ENCODE data around the gene ATXN10. TPM values are rescaled to one million over a fixed set of nuclear protein-coding genes. Genes with fewer than 3 reads are reported as not detected.

ATXN10 gene
- total and polyA plus RNA-seq, 2 of the 8 experiments (the other 6 are each of a cell fraction or from before 2014, with no cell fraction given) = 134 to 210 TPM

GRCh38 chr22:45826520-45826919 is 154.9 kb downstream of the ATXN10 start:
- no peak for FAIRE-seq
- CTCF ChIA-PET (ENCODE audit: partially characterized antibody) = interaction anchor here (0.6 to 1.5 kb wide), 4 partner anchors 9 to 95 kb away, joined by 3 to 5 read pairs (median 3); no protein-coding TSS in a partner anchor
- whole genome bisulfite sequencing, 2 experiments (ENCODE audit: extremely low coverage in 1 of 2, insufficient coverage in 1 of 2, insufficient read length in 1 of 2, insufficient replicate concordance in 2 of 2, low coverage in 1 of 2, low lambda C conversion rate in 2 of 2, missing lambda C conversion rate in 1 of 2) = 87% methylated on average over 2 of the region's 2 CpGs; no CpG with 5 or more reads in 1 of the 2 experiments

More at GRCh38 chr22:45826520-45826919, 154.9 kb downstream of the ATXN10 start:
- Histone ChIP-seq H2BK120ac (replicated peaks; ENCODE audit: low read depth, low read length) (no peak overlapping the region), H2BK12ac (ENCODE audit: low read depth, low read length) (no peak overlapping the region), H2BK5ac (ENCODE audit: low read depth, low read length) (no peak overlapping the region), H2AK5ac (ENCODE audit: low read depth, low read length) (no peak overlapping the region), H3K23me2 (ENCODE audit: low read depth, low read length) (no peaks in the 10 kb centered on the region; the same call in 1 of the 2 replicates), H4K91ac (replicated peaks; ENCODE audit: insufficient read length, low read length) (no peak overlapping the region), H3K23ac (ENCODE audit: insufficient read length) (no peak overlapping the region), H4K20me1 (replicated peaks in 1 of 2; ENCODE audit: control insufficient read depth in 1 of 2, insufficient read depth in 2 of 2, low read length in 2 of 2) (no peaks in the 10 kb centered on the region), H3K79me2 (ENCODE audit: control insufficient read depth in 1 of 2, insufficient read depth in 2 of 2, low read length in 2 of 2) (no peaks in the 10 kb centered on the region), H2AFZ (ENCODE audit: low read length) (no peak overlapping the region), H3K4me1 (replicated peaks in 1 of 4; ENCODE audit: control insufficient read depth in 3 of 4, insufficient read depth in 4 of 4, low read length in 3 of 4) (peaks cover 0 to under 1% (median 0%) of the 10 kb centered on the region in 4 experiments; a peak in 1 of 7 replicates), H3K79me1 (ENCODE audit: low read depth, low read length) (no peaks in the 10 kb centered on the region), H4K5ac (ENCODE audit: insufficient read length, low read depth, low read length) (no peak overlapping the region), H3K14ac (ENCODE audit: insufficient read length) (no peak overlapping the region), H3K4me3 (ENCODE audit: extremely low read depth in 1 of 4, insufficient read depth in 2 of 4, low read depth in 3 of 4, low read length in 4 of 4) (no peak overlapping the region), H4K8ac (ENCODE audit: extremely low read depth, insufficient read depth, low read length) (no peak overlapping the region), H3K9me3 (ENCODE audit: insufficient read depth in 2 of 2, low read depth in 1 of 2, low read length in 1 of 2) (no peaks in the 10 kb centered on the region), H3K36me3 (ENCODE audit: control insufficient read depth in 2 of 4, insufficient read depth in 4 of 4, low read length in 3 of 4) (peaks cover 0 to 4% (median 2%) of the 10 kb centered on the region in 4 experiments; a peak in 2 of 8 replicates), H3K4me2 (ENCODE audit: insufficient read depth in 1 of 2, low read depth in 2 of 2, low read length in 2 of 2) (no peak overlapping the region), H3K18ac (ENCODE audit: extremely low read depth, low read length) (no peak overlapping the region), H3K4ac (replicated peaks; ENCODE audit: insufficient read length, low read depth, low read length) (no peak overlapping the region), H3K56ac (replicated peaks; ENCODE audit: insufficient read length, low read depth, low read length) (no peak overlapping the region), H2BK20ac (ENCODE audit: low read length) (no peak overlapping the region), H3K27me3 (replicated peaks in 1 of 4; ENCODE audit: control insufficient read depth in 3 of 4, extremely low read depth in 1 of 4, insufficient read depth in 3 of 4, low read length in 3 of 4) (no peaks in the 10 kb centered on the region), H3K9ac (replicated peaks in 1 of 4; ENCODE audit: extremely low read depth in 1 of 4, low read depth in 3 of 4, low read length in 3 of 4) (no peak overlapping the region), H3K27ac (ENCODE audit: low read depth, low read length) (no peak overlapping the region), H2BK15ac (ENCODE audit: low read length) (no peak overlapping the region)
- no peak for TF ChIP-seq TCF12 (IDR thresholded peaks at IDR 0.05; ENCODE audit: low read depth, low read length)
- no peak for TF ChIP-seq PHF8 (conservative IDR thresholded peaks at IDR 0.05; ENCODE audit: low read depth, low read length)
- TF ChIP-seq KDM1A (IDR thresholded peaks at IDR 0.05; ENCODE audit: borderline replicate concordance, low read length) = no peak
- TF ChIP-seq RBBP5 (IDR thresholded peaks at IDR 0.05; ENCODE audit: borderline replicate concordance, low read depth, low read length) = no peak
- DNase-seq (ENCODE audit: low read depth in 1 of 2, low spot score in 2 of 2) = no peak
- POLR2A ChIA-PET (ENCODE audit: partially characterized antibody) = interaction anchor here (1.5 kb wide), 1 partner anchor 19 kb away, joined by 3 read pairs; no protein-coding TSS in a partner anchor

Data from H1 (cell line).